Globus pallidus (tissue), 1 donor: Measurements from ENCODE around the gene CDH24.
A peak's percentile ranks its signal among the peaks of the same experiment; 100 is the strongest.

Experiments used
- DNase-seq: peaks from one replicate; pipeline ENCODE4 v3.0.0-alpha.2; 2015; ENCODE audit warnings: low spot score

CDH24 gene

GRCh38 chr14:23060536-23061260 lies 3.4 kb upstream of the CDH24 start:
- no peak for DNase-seq

- no peak for DNase-seq
Observed at GRCh38 chr14:23058654-23059504, 1.6 kb upstream of the CDH24 start.

GRCh38 chr14:23057757-23058653 lies 685 bp upstream of the CDH24 start:
- DNase-seq, result peak; percentile 77

GRCh38 chr14:23056145-23056955 lies 970 bp downstream of the CDH24 start:
- peak; percentile 57 for DNase-seq

- peak; percentile 54 for DNase-seq
Observed at GRCh38 chr14:23055621-23056144, 1.6 kb downstream of the CDH24 start.

- no peak for DNase-seq
Observed at GRCh38 chr14:23055147-23055550, 2.2 kb downstream of the CDH24 start.

- DNase-seq, result no peak
Observed at GRCh38 chr14:23054000-23054811, 3.1 kb downstream of the CDH24 start.

GRCh38 chr14:23053426-23053825 lies 3.9 kb downstream of the CDH24 start:
- no peak for DNase-seq

GRCh38 chr14:23052671-23053070 lies 4.6 kb downstream of the CDH24 start:
- no peak for DNase-seq

GRCh38 chr14:23052182-23052623 lies 5.1 kb downstream of the CDH24 start:
- DNase-seq, result no peak

GRCh38 chr14:23051141-23052057 lies 5.9 kb downstream of the CDH24 start:
- DNase-seq, result no peak

GRCh38 chr14:23049011-23049410 lies 8.3 kb downstream of the CDH24 start:
- no peak for DNase-seq

- DNase-seq, result no peak
Observed at GRCh38 chr14:23047751-23048693, 9.3 kb downstream of the CDH24 start.

GRCh38 chr14:23047034-23047634 lies 10.2 kb downstream of the CDH24 start:
- no peak for DNase-seq

- no peak for DNase-seq
Observed at GRCh38 chr14:23045419-23046357, 11.6 kb downstream of the CDH24 start.

GRCh38 chr14:23044840-23045239 lies 12.5 kb downstream of the CDH24 start:
- no peak for DNase-seq
